HG02571 (cell line): Measurements from ENCODE around the gene ARPC1B.

Experiments
- ATAC-seq: cut with Tn5 transposase; IDR thresholded peaks from one replicate; pipeline ENCODE4 v1.9.1; 2021; ENCODE audit warnings: mild to moderate bottlenecking, moderate library complexity; ENCODE audit not compliant: unreplicated experiment

The ARPC1B gene

DNA sequence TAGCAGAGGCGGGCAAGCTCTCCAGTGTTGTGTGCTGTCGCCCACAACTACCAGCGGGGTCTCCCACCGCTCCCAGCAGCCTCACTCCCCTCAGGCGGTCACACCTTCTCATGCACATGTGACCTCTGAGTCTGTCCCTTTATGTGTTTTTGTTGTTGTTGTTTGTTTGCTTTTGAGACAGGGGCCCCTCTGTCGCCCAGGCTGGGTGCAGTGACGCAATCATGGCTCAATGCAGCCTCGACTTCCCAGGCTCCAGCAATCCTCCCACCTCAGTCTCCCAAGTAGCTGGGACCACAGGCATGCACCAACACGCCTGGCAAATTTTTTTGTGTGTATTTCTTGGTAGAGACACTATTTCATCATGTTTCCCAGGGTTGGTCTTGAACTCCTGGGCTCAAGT lies 65.7 kb downstream of the ARPC1B start:
- no peak for ATAC-seq
